PC-9 (cell line): ENCODE measurements around the gene IP6K2. TPM values are rescaled to one million over a fixed set of nuclear protein-coding genes. Genes with fewer than 3 reads are reported as not detected.

ENCODE experiments used
- BruUV-seq: library from RNA; stranded (reverse); fragments of 400-500 nt; replicated peaks from 2 replicates; lab custom pipeline; 2021; lab: Mats Ljungman, UMichigan
- CTCF ChIA-PET: fragments of 300-600 bp; sonication (Branson Sonifier 250); formaldehyde crosslinking; loops from one replicate; lab custom pipeline; 2022; ENCODE audit warnings: antibody characterized with exemption; lab: Charles Lee
- POLR2A ChIA-PET: fragments of 300-600 bp; sonication (Branson Sonifier 250); formaldehyde crosslinking; loops from one replicate; lab custom pipeline; 2022; ENCODE audit warnings: antibody characterized with exemption; ENCODE audit not compliant: unreplicated experiment; lab: Charles Lee
- DNase-seq, 2 experiments: peaks; one replicate each; pipeline versions ENCODE4 v3.0.0 to v3.0.0-alpha.2; 2015 to 2022; ENCODE audit warnings: mixed read lengths in 1 of 2
- H2AFZ ChIP-seq: fragments of 200-600 bp; sonication (generic); 2 replicates; pipeline ENCODE4 v1.8.1; 2017; ENCODE audit warnings: antibody characterized with exemption
- H3F3A ChIP-seq: fragments of 200-600 bp; sonication (generic); 2 replicates; pipeline ENCODE4 v1.8.1; 2017; ENCODE audit warnings: antibody characterized with exemption, mild to moderate bottlenecking, low read depth; ENCODE audit not compliant: insufficient read depth
- H3K27ac ChIP-seq: fragments of 200-600 bp; sonication (generic); 2 replicates; pipeline ENCODE4 v1.6.1; 2016; ENCODE audit warnings: mixed run types
- H3K27me3 ChIP-seq: fragments of 200-600 bp; sonication (generic); 2 replicates; pipeline ENCODE4 v1.6.1; 2016; ENCODE audit warnings: low read depth, mixed run types; ENCODE audit not compliant: insufficient read depth
- H3K36me3 ChIP-seq: fragments of 200-600 bp; sonication (generic); 2 replicates; pipeline ENCODE4 v1.6.1; 2016; ENCODE audit warnings: low read depth, mixed run types
- H3K4me1 ChIP-seq: fragments of 200-600 bp; sonication (generic); replicated peaks from 2 replicates; pipeline ENCODE4 v1.6.1; 2016; ENCODE audit warnings: mixed run types; ENCODE audit not compliant: insufficient read depth
- H3K4me2 ChIP-seq: fragments of 200-600 bp; sonication (generic); 2 replicates; pipeline ENCODE4 v1.6.1; 2017; ENCODE audit warnings: mixed run types
- H3K4me3 ChIP-seq: fragments of 200-600 bp; sonication (generic); 2 replicates; pipeline ENCODE4 v1.6.1; 2016; ENCODE audit warnings: mixed run types
- H3K79me2 ChIP-seq: fragments of 200-600 bp; sonication (generic); 2 replicates; pipeline ENCODE4 v1.6.1; 2017; ENCODE audit warnings: low read depth, mixed run types
- H3K9me2 ChIP-seq: fragments of 200-600 bp; sonication (generic); 2 replicates; pipeline ENCODE4 v1.8.1; 2017; ENCODE audit warnings: mild to moderate bottlenecking; ENCODE audit not compliant: insufficient read depth
- H3K9me3 ChIP-seq: fragments of 200-600 bp; sonication (generic); 2 replicates; pipeline ENCODE4 v1.8.1; 2016; ENCODE audit warnings: low read depth; ENCODE audit not compliant: insufficient read depth
- H4K20me1 ChIP-seq: fragments of 200-600 bp; sonication (generic); 2 replicates; pipeline ENCODE4 v1.8.1; 2017; ENCODE audit not compliant: insufficient read depth
- EZH2 ChIP-seq: fragments of 200-600 bp; sonication (generic); IDR thresholded peaks from 2 replicates; pipeline ENCODE4 v1.8.0; 2017; ENCODE audit warnings: antibody characterized with exemption, low read depth
- intact Hi-C: fragments of 100-400 bp; cut with micrococcal nuclease; formaldehyde crosslinking; loops from one replicate; pipeline ENCODE4 v1.10.0; 2022; ENCODE audit not compliant: unreplicated experiment
- total RNA-seq: library from RNA; stranded (reverse); gene quantifications from 2 replicates; pipeline ENCODE4 v1.2.3, GENCODE V29; 2021
- TF ChIP-seq, protein P1 (sequence below): fragments of 200-600 bp; sonication (generic); conservative IDR thresholded peaks from 2 replicates; pipeline ENCODE4 v1.6.1; 2017; ENCODE audit warnings: mixed run types, antibody characterized with exemption, mild to moderate bottlenecking, moderate library complexity

Gene IP6K2
- total RNA-seq, 1 experiment from 2014 or later, result 123 TPM

DNA sequence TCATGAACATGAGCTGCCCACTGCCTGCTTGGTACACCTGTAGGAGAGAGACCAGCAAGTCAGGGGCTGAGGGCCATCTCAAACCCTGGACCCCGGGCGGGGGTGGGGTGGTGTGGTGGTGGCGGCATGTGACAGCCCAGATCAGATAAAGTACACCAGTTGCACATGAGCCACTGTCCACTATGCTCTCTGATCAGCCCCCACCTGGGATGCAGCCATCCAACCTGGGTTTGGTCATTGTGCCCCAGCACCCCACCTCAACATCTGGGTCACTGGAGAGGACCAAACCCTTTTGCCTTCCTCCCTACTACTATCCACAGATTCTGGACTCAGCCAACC lies 28.3 kb downstream of the IP6K2 start:
- no peak for DNase-seq
- Histone ChIP-seq H4K20me1 (peaks cover 23% of the 10 kb centered on the region), H3K4me3 (no peak overlapping the region), H3K9me2 (no peaks in the 10 kb centered on the region), H3K4me1 (peaks cover 9% of the 10 kb centered on the region), H3K27ac (no peak overlapping the region), H3K79me2 (peaks cover 27% of the 10 kb centered on the region), H3K4me2 (no peak overlapping the region), H2AFZ (no peak overlapping the region), H3K27me3 (no peaks in the 10 kb centered on the region), H3F3A (peaks cover 31% of the 10 kb centered on the region), H3K36me3 (peaks cover 10% of the 10 kb centered on the region), H3K9me3 (no peaks in the 10 kb centered on the region)
- ChIA-PET POLR2A (no interaction called here), CTCF (no interaction called here)
- BruUV-seq, result no TSS peak
- intact Hi-C loops, result no loop called here
- no peak for TF ChIP-seq EZH2
- TF ChIP-seq, protein P1, sequence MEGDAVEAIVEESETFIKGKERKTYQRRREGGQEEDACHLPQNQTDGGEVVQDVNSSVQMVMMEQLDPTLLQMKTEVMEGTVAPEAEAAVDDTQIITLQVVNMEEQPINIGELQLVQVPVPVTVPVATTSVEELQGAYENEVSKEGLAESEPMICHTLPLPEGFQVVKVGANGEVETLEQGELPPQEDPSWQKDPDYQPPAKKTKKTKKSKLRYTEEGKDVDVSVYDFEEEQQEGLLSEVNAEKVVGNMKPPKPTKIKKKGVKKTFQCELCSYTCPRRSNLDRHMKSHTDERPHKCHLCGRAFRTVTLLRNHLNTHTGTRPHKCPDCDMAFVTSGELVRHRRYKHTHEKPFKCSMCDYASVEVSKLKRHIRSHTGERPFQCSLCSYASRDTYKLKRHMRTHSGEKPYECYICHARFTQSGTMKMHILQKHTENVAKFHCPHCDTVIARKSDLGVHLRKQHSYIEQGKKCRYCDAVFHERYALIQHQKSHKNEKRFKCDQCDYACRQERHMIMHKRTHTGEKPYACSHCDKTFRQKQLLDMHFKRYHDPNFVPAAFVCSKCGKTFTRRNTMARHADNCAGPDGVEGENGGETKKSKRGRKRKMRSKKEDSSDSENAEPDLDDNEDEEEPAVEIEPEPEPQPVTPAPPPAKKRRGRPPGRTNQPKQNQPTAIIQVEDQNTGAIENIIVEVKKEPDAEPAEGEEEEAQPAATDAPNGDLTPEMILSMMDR, result no peak

DNA sequence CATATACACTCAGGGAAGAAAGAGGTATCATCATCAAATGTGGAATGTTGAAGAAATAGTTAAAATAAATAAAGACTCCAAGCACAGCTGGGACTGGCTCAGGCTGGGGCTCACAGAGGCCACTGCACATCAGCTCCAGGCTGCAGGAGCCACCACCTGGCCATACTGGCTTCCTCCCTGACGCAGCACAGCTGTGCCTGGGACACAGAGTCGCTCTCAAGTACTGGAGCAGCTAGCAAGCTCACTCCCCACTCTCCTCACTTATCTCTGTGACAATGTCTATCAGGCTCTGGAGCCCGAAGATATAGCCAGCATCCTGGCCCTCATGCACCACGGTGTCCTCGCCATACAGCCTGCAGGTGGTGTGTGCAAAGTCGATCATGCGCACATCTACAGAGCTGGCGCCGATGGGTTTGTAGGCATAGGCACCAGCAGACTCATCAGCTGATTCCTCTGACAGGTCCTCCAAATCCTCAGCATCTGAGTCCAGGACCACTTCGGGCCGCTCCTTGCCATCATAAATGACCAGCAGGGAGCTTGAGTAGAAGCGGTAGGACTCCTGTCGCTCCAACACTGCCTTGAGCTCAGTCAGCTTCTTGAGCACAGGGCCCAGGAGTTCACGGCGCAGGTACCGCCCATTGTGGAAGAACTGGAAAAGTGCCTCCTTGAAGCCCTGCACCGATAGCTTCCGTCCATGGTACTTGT lies 28.8 kb downstream of the IP6K2 start:
- Histone ChIP-seq H3K36me3 (peaks cover 6% of the 10 kb centered on the region), H3K4me3 (no peak overlapping the region), H3K4me1 (peaks cover 9% of the 10 kb centered on the region), H2AFZ (no peak overlapping the region), H4K20me1 (peaks cover 18% of the 10 kb centered on the region), H3K27me3 (no peaks in the 10 kb centered on the region), H3K4me2 (no peak overlapping the region), H3F3A (peaks cover 31% of the 10 kb centered on the region), H3K9me3 (no peaks in the 10 kb centered on the region), H3K79me2 (peaks cover 27% of the 10 kb centered on the region), H3K9me2 (no peaks in the 10 kb centered on the region), H3K27ac (no peak overlapping the region)
- intact Hi-C loops, result no loop called here
- BruUV-seq, result no TSS peak
- no peak for DNase-seq
- POLR2A ChIA-PET, result no interaction called here
- CTCF ChIA-PET, result no interaction called here
- TF ChIP-seq, protein P1, result no peak
- no peak for TF ChIP-seq EZH2

DNA sequence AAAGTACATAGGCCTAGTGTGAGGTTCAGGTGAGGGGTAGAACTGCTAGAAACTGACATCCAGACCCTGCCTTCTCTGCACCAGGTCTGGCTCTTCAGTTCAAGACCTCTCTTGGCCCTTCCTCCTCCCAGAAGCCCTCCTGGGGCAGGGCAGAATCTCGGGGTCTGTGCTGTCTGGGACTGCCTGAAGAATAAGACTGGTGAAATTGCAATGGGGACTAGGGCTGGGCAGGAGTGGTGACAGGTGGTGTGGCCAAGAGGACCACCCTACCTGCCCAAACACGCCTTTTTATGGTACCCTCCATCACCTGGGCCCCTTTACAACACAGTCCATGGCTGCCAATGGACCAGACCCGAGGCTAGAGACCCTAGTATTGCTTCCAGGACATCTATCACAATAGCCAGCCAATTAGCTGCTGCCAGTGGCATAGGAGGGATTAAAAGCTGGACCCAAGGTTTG lies 29.8 kb downstream of the IP6K2 start:
- intact Hi-C loops, result no loop called here
- ChIA-PET CTCF (interaction anchor here (1.8 kb wide), 1 partner anchor 24 kb away, joined by 6 read pairs; the partner anchor contains the start of gene CELSR3), POLR2A (no interaction called here)
- no peaks in the 10 kb centered on the region for H3K27me3 ChIP-seq
- no peak for DNase-seq
- no peak overlapping the region for H3K4me3 ChIP-seq
- BruUV-seq, result no TSS peak
- no peaks in the 10 kb centered on the region for H3K9me2 ChIP-seq
- H4K20me1 ChIP-seq, result peaks cover 8% of the 10 kb centered on the region
- no peaks in the 10 kb centered on the region for H3K36me3 ChIP-seq
- no peak overlapping the region for H3K27ac ChIP-seq
- no peak for TF ChIP-seq EZH2
- TF ChIP-seq, protein P1, result no peak
- no peak overlapping the region for H3K4me2 ChIP-seq
- no peak overlapping the region for H2AFZ ChIP-seq
- peaks cover 9% of the 10 kb centered on the region for H3K4me1 ChIP-seq
- peaks cover 21% of the 10 kb centered on the region for H3K79me2 ChIP-seq
- peaks cover 23% of the 10 kb centered on the region for H3F3A ChIP-seq
- no peaks in the 10 kb centered on the region for H3K9me3 ChIP-seq
